AG08395 (cell line): Measurements from ENCODE around the gene FNDC1.

Experiments
- DNase-seq: peaks from one replicate; pipeline ENCODE4 v3.0.0; 2012; ENCODE audit warnings: mixed read lengths, low spot score

Gene FNDC1

DNA sequence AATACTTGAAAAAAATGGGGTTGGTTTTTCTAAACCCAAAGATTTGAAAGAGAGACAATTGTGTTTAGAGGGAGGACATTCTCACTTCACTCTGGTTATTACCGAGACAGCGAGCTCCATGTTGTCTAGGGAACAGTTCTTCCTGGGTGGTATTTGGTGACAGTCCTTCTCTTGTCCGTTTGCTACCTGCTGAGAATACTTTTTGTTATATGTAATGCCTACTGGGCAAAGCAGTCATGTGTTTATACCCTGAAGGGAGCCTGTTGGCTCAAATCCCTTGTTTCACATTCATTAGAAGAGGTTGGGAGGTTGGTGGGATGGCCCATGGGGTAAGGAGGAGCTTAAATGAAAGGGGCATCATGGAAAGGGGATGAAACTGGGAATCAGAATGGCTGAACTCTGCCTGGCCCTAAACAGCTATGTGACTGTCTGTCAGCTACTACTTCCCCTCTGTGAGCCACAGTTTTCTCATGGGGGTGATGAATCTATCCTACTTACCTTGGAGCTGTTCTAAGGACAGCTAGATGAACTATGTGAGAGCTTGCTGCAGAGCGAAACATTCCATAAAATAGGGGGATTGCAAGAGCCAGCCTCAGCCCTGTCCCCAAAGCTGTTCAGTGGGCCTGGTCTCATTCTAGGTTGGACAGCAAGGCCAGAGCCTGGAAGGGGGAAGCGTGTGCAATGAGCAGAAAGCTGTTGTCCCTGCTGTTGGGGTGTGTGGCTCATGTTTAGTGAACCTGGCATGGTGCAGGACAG, 43.5 kb downstream of the FNDC1 start:
- DNase-seq = no peak

GRCh38 chr6:159213405-159213804, 44.2 kb downstream of the FNDC1 start:
- peak; percentile 39 for DNase-seq

DNA sequence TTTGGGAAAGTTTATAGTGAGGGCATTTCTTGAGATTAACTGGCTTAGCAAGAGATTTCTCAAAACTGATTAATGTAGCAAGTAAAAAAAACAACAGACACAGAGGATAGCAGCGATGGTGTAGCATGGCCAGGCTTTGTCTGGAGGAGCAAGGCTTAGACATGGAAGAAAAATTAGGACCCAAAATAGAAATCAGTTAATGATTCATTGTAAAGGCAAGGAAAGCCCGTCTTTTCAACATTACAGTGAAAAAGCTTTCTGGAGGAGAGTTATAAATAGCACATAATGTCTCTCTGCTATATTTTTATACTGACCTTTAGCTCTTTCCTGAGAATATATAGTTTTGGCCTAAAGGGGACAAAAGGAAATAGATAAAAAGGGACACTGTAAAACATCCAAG, 45.1 kb downstream of the FNDC1 start:
- DNase-seq = no peak

DNA sequence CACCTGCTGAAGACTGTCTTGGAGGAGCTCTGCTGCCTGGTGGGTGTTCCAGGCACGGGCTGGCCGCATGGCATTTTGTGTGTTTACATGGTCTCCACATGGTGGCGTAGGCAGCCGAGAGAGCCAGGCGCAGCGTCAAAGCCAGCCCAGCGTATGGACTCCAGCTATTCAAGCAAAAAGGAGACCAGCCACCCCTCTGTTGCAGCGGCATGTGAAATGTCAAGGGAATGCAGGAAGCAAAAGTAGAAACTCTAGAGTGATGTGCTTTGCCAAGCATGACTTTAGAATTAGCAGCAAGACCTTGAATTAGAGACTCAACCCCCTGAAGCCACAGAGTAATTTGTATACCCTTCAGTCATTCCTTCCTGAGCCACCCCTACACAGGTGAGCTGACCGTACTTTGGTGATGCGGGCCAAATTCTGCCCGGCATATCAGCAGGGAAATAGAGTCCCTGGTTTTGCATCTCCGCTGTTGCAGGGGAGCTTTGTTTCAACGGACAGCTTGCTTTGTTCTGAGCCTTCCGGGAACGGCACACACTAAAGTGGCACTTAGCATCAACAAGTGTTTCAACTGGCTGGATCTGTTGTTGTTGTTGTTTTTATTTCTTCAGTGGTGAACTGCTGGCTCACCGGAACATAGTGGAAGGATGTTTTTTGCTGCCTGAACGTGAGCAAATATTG, 48.5 kb downstream of the FNDC1 start:
- peak; percentile 58 for DNase-seq

DNA sequence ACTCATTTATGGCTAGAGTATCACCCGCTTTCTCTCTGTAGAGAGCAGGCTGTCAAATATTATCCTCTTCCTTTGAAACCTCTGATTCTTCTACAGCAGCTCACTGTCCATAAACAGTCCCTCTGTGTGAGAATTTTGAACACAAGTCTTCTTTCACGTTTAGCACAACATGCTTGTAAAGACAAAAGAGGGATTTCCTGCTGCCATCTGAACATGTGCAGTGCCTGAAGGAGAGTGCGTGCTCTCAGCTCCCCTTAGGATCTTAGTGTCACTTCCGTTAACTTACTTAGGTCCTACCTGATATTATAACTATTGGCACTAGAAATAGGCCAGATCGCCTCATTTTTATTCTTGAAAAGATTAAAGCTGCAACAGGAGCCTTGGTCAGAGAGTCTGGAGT, 50.9 kb downstream of the FNDC1 start:
- no peak for DNase-seq

DNA sequence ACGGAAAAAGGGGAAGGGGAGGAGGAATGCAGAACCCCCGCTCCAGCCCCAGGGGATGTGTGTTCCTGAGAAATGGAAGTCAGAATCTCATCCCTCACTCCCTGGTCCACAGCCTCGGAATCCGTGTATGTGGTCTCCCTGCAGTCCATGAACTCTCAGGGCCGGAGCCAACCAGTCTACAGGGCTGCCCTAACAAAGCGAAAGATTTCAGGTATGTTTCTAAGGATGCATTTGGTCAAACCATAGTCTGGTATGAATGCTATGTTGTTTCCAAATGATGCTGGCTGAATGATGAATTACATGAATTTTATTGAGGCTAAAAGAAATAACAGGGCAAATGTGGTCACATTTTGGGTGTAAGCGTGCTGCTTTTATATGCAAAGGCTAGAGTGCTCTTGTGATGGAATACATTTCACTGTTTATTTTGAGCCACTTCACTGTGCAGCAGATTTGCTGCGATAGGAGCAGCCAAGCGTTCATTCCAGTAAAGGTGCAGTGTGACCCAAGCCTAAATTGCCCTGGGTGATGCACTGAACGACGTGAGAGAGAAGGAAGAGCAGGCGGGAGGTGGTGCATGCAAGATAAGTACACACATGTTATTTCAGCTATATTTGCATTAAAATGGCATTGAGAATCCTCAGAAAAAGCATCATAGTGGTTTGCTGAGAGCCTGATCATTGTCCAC, 52.4 kb downstream of the FNDC1 start:
- no peak for DNase-seq

- no peak for DNase-seq
Measured at GRCh38 chr6:159224452-159224851, 55.3 kb downstream of the FNDC1 start.

DNA sequence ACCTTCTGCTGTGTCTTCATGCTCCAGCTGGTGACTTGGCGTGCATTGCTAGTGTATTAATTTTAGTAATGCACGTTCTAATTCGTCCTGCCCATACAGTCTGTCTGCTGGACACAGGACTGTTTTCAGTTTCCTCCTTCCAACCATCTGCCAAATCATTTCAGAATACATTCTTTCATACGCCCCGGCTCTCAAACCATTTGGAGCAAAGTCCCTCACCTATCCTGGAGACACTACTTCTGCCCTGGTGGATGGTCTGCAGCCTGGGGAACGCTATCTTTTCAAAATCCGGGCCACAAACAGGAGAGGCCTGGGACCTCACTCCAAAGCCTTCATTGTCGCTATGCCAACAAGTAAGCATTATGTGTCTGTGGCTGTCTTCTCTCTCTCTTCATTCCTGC, 60.5 kb downstream of the FNDC1 start:
- peak; percentile 26 for DNase-seq

DNA sequence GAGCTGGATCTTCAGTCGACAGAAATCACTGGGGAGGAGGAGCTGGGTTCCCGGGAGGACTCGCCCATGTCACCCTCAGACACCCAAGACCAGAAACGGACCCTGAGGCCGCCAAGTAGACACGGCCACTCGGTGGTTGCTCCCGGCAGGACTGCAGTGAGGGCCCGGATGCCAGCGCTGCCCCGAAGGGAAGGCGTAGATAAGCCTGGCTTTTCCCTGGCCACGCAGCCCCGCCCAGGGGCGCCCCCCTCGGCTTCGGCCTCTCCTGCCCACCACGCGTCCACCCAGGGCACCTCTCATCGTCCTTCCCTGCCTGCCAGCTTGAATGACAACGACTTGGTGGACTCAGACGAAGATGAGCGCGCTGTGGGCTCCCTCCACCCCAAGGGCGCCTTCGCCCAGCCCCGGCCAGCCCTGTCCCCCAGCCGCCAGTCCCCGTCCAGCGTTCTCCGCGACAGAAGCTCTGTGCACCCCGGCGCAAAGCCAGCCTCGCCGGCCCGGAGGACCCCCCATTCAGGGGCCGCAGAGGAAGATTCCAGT, 63.0 kb downstream of the FNDC1 start:
- DNase-seq = no peak

DNA sequence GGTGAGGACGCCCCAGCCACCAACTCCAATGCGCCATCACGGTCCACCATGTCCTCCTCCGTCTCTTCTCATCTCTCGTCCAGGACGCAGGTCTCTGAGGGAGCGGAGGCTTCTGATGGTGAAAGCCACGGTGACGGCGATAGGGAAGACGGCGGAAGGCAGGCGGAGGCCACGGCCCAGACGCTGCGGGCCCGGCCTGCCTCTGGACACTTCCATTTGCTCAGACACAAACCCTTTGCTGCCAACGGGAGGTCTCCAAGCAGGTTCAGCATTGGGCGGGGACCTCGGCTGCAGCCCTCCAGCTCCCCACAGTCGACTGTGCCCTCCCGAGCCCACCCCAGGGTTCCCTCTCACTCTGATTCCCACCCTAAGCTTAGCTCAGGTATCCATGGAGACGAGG, 63.6 kb downstream of the FNDC1 start:
- no peak for DNase-seq

DNA sequence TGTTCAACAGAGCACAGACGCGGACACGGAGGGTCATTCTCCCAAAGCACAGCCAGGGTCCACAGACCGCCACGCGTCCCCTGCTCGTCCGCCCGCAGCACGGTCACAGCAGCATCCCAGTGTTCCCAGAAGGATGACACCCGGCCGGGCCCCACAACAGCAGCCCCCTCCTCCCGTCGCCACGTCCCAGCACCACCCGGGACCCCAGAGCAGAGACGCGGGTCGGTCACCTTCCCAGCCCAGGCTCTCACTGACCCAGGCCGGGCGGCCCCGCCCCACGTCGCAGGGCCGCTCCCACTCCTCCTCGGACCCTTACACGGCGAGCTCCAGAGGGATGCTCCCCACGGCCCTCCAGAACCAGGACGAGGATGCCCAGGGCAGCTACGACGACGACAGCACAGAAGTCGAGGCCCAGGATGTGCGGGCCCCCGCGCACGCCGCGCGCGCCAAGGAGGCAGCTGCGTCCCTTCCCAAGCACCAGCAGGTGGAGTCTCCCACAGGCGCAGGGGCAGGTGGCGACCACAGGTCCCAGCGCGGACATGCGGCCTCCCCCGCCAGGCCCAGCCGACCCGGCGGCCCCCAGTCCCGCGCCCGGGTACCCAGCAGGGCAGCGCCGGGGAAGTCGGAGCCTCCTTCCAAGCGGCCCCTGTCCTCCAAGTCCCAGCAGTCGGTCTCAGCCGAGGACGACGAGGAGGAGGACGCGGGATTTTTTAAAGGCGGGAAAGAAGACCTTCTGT, 64.3 kb downstream of the FNDC1 start:
- no peak for DNase-seq

DNA sequence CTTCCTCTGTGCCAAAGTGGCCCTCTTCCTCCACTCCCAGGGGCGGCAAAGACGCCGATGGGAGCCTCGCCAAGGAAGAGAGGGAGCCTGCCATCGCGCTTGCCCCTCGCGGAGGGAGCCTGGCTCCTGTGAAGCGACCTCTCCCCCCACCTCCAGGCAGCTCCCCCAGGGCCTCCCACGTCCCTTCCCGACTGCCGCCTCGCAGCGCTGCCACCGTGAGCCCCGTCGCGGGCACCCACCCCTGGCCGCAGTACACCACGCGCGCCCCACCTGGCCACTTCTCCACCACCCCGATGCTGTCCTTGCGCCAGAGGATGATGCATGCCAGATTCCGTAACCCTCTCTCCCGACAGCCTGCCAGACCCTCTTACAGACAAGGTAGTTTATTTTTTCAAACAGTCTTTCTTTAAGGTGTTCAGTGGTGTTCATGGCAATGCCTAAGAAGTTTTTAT, 64.9 kb downstream of the FNDC1 start:
- no peak for DNase-seq

GRCh38 chr6:159238920-159239558, 69.8 kb downstream of the FNDC1 start:
- no peak for DNase-seq

GRCh38 chr6:159249128-159249527, 79.9 kb downstream of the FNDC1 start:
- peak; percentile 60 for DNase-seq

- DNase-seq = peak; percentile 65
Measured at GRCh38 chr6:159249752-159250151, 80.6 kb downstream of the FNDC1 start.

- DNase-seq = no peak
Measured at GRCh38 chr6:159250633-159251032, 81.4 kb downstream of the FNDC1 start.

DNA sequence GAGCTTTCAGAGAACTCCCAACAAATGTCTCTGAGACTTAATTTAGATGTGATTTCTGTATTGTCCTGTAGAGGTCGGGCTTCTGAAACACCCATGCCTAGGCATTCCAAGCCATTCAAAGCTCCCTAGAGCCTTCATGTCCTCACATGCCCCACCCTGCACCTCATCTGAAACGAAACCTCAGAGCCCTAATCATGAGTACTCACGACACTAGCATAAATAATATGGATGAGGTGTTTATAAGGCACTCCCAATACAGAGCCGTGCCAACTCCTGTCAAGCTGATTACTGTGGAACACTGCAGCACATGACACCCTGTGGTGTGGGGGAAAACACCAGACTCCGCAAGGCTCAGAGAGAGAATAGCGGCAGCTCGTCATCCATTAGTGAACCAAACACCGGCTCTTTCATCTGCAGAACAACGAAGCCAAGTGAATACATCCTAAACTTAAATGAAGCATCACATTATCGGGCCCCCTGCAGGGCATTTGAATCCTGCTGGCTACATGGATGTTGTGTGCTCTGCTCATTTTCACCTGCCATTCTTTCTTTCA, 83.8 kb downstream of the FNDC1 start:
- peak; percentile 41 for DNase-seq

DNA sequence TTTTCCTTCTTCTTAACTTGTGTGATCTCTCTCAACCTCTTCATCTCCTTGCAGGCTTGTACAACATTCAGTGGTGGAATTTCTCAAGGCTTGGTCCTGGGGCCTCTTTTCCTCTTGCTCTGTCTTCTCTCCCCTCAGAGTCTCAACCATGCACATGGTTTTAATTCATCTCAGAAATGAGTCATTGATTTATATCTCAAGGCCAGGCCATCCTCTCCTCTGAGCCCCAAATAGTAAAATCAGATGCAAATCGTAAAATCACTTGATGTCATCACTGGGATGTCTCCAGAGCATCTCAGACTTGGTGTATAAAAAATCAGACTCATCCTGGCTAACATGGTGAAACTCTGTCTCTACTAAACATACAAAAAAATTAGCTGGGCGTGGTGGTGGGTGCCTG, 85.0 kb downstream of the FNDC1 start:
- peak; percentile 40 for DNase-seq

- no peak for DNase-seq
Measured at GRCh38 chr6:159255434-159255951, 86.3 kb downstream of the FNDC1 start.

- no peak for DNase-seq
Measured at GRCh38 chr6:159256128-159256527, 86.9 kb downstream of the FNDC1 start.

DNA sequence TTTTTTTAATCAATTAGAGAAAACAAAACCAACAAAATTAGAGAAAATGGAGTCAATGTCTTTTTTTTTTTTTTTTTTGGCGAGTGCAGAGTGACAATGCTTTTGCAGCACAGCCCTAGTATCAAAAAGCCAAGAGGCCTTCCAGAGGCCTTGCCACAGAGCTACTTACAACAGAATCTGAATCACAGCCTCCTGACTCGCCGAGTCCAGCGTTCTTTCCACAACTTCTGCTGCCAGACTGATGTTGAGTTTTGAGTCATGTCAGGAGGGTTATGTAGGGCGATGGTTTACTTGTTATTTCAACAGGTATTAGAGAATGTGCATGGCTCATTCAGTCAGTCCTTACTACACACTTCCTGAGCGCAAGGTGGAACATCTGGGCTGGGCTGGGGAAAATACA, 88.6 kb downstream of the FNDC1 start:
- peak; percentile 58 for DNase-seq
